ENCODE measurements around the gene UBR2. TPM values are rescaled to one million over a fixed set of nuclear protein-coding genes. Genes with fewer than 3 reads are reported as not detected.

UBR2 gene
- total and polyA plus RNA-seq, 2 of the 13 experiments (the other 11 are each of a cell fraction or from before 2014, with no cell fraction given): 17.6 to 29.3 TPM

DNA sequence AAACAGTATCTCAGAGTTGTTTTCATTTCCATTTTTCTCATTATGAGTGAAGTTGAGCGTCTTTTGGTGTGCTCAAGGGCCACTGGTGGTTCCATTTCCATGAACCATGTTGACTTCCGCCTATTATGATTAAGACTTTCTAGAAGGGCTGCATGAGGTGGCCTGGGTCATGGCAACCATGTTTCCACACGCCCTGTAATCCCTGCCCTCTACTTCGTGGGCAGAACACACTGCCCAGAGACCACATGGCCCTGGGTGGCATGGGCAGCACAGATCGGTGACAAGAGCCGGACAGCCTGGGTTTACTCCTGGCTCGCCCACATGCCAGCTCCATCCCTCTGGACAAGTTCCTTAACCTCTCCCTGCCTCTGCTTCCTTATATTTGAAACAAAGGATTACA is 143.8 kb downstream of the UBR2 start (continued):
- TF ChIP-seq MBD4 (IDR thresholded peaks at IDR 0.05; ENCODE audit: borderline replicate concordance, low read length): no peak
- TF ChIP-seq, protein P1, sequence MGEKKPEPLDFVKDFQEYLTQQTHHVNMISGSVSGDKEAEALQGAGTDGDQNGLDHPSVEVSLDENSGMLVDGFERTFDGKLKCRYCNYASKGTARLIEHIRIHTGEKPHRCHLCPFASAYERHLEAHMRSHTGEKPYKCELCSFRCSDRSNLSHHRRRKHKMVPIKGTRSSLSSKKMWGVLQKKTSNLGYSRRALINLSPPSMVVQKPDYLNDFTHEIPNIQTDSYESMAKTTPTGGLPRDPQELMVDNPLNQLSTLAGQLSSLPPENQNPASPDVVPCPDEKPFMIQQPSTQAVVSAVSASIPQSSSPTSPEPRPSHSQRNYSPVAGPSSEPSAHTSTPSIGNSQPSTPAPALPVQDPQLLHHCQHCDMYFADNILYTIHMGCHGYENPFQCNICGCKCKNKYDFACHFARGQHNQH (CRISPR knock-in tag; IDR thresholded peaks at IDR 0.05): no peak
- no peak for TF ChIP-seq SRSF9 (IDR thresholded peaks at IDR 0.05; ENCODE audit: borderline replicate concordance, insufficient read depth, low read depth, low read length, poor library complexity, severe bottlenecking)
- no peak for TF ChIP-seq NFE2L1 (CRISPR knock-in tag; IDR thresholded peaks at IDR 0.05; ENCODE audit: borderline replicate concordance)

DNA sequence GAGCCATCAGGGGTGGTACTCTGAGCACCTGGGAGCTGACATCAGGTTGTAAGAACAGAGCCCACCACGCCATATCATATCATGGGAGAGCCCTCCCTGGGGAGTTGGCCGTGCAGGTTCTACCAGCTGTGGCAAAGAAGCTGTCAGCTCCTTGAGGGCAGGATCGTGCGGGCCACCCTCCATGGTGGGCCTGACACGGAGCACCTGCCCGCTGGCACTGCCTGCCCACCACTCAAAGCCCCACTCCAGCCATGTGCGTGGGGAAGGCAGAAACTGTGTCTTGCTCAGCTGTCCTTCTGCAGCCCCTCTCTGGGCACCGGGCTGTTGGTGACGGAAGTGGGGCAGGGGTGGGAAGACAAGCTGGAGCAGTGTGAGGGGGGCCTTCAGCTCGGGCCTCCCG is 144.3 kb downstream of the UBR2 start:
- Histone ChIP-seq H3K4me2 (ENCODE audit: low read depth, low read length) (no peak overlapping the region), H3K27ac (ENCODE audit: extremely low read length, insufficient read depth, low read length) (no peak overlapping the region), H3K4me3 (replicated peaks in 1 of 3; ENCODE audit: insufficient read depth in 1 of 3, low read depth in 2 of 3, low read length in 3 of 3) (no peak overlapping the region), H3K4me1 (ENCODE audit: insufficient read depth, low read length) (peaks cover 13% of the 10 kb centered on the region; the same call in 1 of the 2 replicates), H3K36me3 (replicated peaks in 1 of 2; ENCODE audit: control insufficient read depth in 1 of 2, insufficient read depth in 2 of 2, low read length in 2 of 2) (no peaks in the 10 kb centered on the region), H3K27me3 (ENCODE audit: control insufficient read depth in 1 of 2, insufficient read depth in 2 of 2, low read length in 2 of 2) (peaks cover 0 to 16% of the 10 kb centered on the region in 2 experiments; a peak in 2 of 5 replicates), H3K79me2 (ENCODE audit: insufficient read depth, low read length) (no peaks in the 10 kb centered on the region), H3K9ac (ENCODE audit: insufficient read depth, low read depth, low read length) (no peak overlapping the region), H4K20me1 (ENCODE audit: insufficient read depth, low read length) (no peaks in the 10 kb centered on the region), H3K9me3 (ENCODE audit: low read length) (peaks cover 9% of the 10 kb centered on the region), H2AFZ (ENCODE audit: low read length) (no peak overlapping the region)
- in situ Hi-C loops (cut with HindIII; ENCODE audit: extremely low pct_ligation_motif_present, low pct_unique_long_range_greater_than_20kb): no loop called here
- POLR2A ChIA-PET: no interaction called here
- CTCF ChIA-PET (ENCODE audit: low intra/inter-chr PET ratio, low total read pairs): no interaction called here
- intact Hi-C loops (cut with micrococcal nuclease; ENCODE audit: unreplicated experiment): no loop called here
- BruUV-seq (replicated peaks): no TSS peak
- WGBS (ENCODE audit: low lambda C conversion rate): 35% methylated on average over 6 of the region's 11 CpGs
- no peak for FAIRE-seq
- TF ChIP-seq NFYB (CRISPR knock-in tag; IDR thresholded peaks at IDR 0.05) (no peak), ZZZ3 (CRISPR knock-in tag; IDR thresholded peaks at IDR 0.05; ENCODE audit: borderline replicate concordance) (no peak), ZBTB38 (CRISPR knock-in tag; IDR thresholded peaks at IDR 0.05) (no peak), ZFY (CRISPR knock-in tag; IDR thresholded peaks at IDR 0.05) (no peak), CBX2 (IDR thresholded peaks at IDR 0.05; ENCODE audit: low read depth, low read length) (no peak), CBX2 (CRISPR knock-in tag; IDR thresholded peaks at IDR 0.05; ENCODE audit: low read depth) (no peak), CEBPB (IDR thresholded peaks at IDR 0.05; ENCODE audit: borderline replicate concordance, low read depth, low read length) (no peak), PREB (CRISPR knock-in tag; IDR thresholded peaks at IDR 0.05) (no peak), SIX4 (CRISPR knock-in tag; IDR thresholded peaks at IDR 0.05) (no peak), RBM22 (optimal IDR thresholded peaks at IDR 0.05; ENCODE audit: low read length) (no peak), ZNF567 (CRISPR knock-in tag; IDR thresholded peaks at IDR 0.05; ENCODE audit: borderline replicate concordance) (no peak), ZNF382 (CRISPR knock-in tag; IDR thresholded peaks at IDR 0.05; ENCODE audit: borderline replicate concordance) (no peak), ZKSCAN5 (CRISPR knock-in tag; IDR thresholded peaks at IDR 0.05) (no peak), ARID4A (CRISPR knock-in tag; IDR thresholded peaks at IDR 0.05; ENCODE audit: borderline replicate concordance) (no peak)
- DNase-seq (ENCODE audit: low spot score): no peak
- no peak for ATAC-seq
